IPS DF 4.7 (cell line): ENCODE measurements around the gene ZNF25.
"Not testable (repeated sequence)": the region's sequence is repeated elsewhere in the genome, so short reads cannot be mapped to it uniquely, and the experiment has no call there.

Experiments
- DNase-seq: peaks from one replicate; pipeline ENCODE4 v3.0.0-alpha.2; 2013; ENCODE audit warnings: low spot score; ENCODE audit errors: extremely low read depth

ZNF25 gene

GRCh38 chr10:37976091-37976879, at the start of gene ZNF25:
TSS of gene ZNF25 (minus strand) at chr10:37976647. CDS start at chr10:37971722, 4,925 bp downstream.
- DNase-seq = peak; percentile 93

GRCh38 chr10:38025283-38025682, 48.8 kb upstream of the ZNF25 start:
- DNase-seq = no peak

- not testable (repeated sequence) for DNase-seq
Measured at GRCh38 chr10:38019124-38019523, 42.7 kb upstream of the ZNF25 start.

- DNase-seq = no peak
Measured at GRCh38 chr10:38016354-38016753, 39.9 kb upstream of the ZNF25 start.

DNA sequence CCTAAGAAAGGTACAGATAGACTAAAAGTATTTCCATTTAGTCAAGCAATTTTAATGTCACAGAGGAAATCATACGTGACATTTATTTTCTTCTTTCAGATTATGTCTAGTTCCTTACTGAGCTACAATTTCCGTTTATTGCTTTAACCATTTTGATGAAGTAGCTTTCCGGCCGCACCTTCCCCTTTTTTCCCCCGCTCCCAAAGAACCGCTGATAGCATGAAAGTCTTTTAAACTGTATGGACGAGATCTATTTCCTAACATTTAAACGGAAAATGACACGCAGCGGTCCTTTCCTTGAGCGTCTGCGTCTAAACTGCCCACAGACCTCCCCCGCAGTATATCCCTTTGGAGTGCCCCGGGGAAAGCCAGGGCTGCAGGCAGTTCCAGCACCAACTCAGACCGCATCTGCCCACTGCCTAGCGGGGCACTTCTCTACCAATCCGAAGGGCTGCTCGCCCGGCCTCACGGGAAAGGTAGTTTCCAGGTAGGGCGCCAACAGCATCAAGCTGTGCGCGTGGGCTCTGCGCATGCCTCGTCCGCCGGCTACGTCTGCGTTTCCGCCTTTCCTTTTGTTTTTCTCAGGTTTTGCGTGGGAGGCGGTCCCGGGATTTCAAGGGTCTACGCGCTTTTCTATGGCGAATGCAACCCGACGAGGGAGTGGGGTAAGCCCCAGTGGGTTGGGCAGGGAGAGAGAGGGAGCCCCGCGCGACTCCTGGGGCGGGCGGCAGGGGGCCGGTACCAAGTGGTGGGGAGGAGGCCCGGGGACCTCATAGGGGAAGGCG, 33.9 kb upstream of the ZNF25 start, which contains the start of gene ZNF33A:
ZNF33A (plus strand) TSS at position 557 of the 785 bp plus-strand sequence. CDS start 1,667 bp downstream, outside the sequence.
- DNase-seq = peak; percentile 81

- DNase-seq = no peak
Measured at GRCh38 chr10:38007991-38008390, 31.5 kb upstream of the ZNF25 start.

GRCh38 chr10:38007551-38007950, 31.1 kb upstream of the ZNF25 start:
- no peak for DNase-seq

- DNase-seq = no peak
Measured at GRCh38 chr10:38003588-38003987, 27.1 kb upstream of the ZNF25 start.

GRCh38 chr10:38003026-38003425, 26.6 kb upstream of the ZNF25 start:
- DNase-seq = no peak

- not testable (repeated sequence) for DNase-seq
Measured at GRCh38 chr10:38000474-38000873, 24.0 kb upstream of the ZNF25 start.

- DNase-seq = not testable (repeated sequence)
Measured at GRCh38 chr10:37998920-37999319, 22.5 kb upstream of the ZNF25 start.

DNA sequence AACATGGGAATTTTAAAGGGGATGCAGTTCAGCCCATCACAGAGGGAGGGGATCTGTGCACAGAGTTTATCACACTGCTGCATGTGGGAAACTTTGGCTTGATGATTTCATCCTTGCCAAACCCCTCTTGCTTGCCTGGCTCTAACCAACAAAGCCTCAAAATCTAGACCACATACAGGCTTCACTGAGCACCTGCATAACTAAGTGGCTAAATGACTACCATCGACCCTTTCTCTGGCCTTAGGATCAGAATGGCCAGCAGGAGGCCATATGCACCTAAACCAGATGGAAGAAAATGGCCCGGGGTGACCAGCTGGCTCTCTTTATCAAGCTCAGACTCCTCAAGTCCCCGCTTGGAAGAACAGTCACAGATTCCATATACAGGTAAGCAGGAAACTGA, 15.6 kb upstream of the ZNF25 start:
- DNase-seq = no peak

- DNase-seq = no peak
Measured at GRCh38 chr10:37991655-37992054, 15.2 kb upstream of the ZNF25 start.

- no peak for DNase-seq
Measured at GRCh38 chr10:37976880-37977203, 395 bp upstream of the ZNF25 start.

DNA sequence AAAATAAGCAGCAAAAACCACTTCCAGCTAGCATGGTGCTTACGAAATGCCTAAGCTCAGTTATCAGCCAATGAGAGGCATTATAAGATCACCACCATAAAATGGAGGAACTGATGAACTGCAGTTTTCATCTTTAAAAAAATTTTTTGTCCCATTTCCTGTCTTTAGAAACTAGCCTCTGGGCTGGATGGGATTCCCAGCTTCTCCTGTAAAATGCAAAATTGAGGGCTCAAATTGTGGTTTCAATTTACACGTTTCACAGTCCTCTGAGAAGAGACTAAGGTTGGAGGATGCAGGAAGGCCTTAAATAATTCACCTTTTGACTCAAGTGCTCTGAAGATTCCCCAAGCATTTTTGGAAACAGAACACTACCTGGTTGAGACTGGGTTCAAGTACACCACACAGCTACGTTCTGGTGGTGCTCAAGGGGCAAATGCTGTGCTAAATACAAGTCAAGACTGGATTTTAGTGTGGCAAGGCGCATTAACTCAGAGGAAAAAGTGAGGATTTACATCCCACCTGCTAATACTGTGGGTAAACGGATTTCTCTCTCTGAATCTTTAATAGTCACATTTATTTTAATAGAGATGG, 951 bp downstream of the ZNF25 start:
- no peak for DNase-seq

- no peak for DNase-seq
Measured at GRCh38 chr10:37972396-37972795, 4.1 kb downstream of the ZNF25 start.

GRCh38 chr10:37965006-37965405, 11.4 kb downstream of the ZNF25 start:
- no peak for DNase-seq

- no peak for DNase-seq
Measured at GRCh38 chr10:37960591-37961137, 15.8 kb downstream of the ZNF25 start.

- DNase-seq = no peak
Measured at GRCh38 chr10:37957841-37958240, 18.6 kb downstream of the ZNF25 start.

DNA sequence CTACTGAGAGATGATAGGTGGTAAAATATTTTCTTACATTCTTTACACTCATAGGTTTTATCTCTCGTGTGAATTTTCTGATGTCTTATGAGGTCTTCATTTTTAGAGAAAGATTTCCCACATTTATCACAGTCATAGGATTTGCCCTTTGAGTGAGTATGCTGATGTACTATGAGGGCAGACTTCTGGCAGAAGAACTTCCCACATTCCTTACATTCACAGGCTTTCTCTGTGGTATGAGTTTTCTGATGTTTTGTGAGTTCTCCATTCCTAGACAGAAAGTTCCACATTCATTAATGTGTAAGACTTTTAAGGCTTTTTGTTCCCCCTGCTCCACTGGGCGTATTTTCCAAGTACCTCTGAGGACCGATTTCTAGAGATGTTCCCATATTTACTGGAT, 23.5 kb downstream of the ZNF25 start:
- no peak for DNase-seq

GRCh38 chr10:37952043-37952755, 24.2 kb downstream of the ZNF25 start:
- DNase-seq = no peak
